ENCODE measurements around the gene FAAH2. TPM values are rescaled to one million over a fixed set of nuclear protein-coding genes. Genes with fewer than 3 reads are reported as not detected.

Gene FAAH2
- total RNA-seq, 1 donor from 2014 or later: 3.1 TPM

DNA sequence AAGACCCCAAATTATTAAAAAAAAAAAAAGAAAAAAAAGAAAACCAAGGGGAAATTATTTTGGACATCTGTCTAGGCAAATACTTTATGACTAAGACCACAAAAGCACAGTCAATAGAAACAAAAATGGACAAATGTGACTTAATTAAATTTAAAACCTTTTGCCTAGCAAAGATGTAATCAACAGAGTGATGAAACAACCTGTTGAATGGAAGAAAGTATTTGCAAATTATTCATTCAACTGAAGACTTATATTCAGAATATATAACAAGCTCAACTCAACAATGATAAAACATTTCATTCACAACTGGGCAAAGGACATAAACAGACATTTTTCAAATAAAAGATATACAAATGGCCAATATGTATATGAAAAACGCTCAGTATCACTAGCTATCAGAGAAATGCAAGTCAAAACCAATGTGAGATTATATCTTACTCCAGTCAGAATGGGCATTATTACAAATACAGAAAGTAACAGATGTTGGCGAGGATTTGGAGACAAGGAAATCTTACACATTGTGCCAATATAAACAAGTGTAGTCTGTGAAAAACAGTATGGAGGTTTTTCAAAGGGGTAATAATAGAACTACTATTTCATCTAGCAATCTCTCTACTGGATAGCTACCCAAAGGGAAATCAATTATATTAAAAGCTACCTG lies 67.1 kb downstream of the FAAH2 start:
- Mint-ChIP-seq H3K36me3 (ENCODE audit: low read depth) (peaks cover 2% of the 10 kb centered on the region), H3K27me3 (no peaks in the 10 kb centered on the region), H3K9me3 (peaks cover 6% of the 10 kb centered on the region), H3K4me3 (no peak overlapping the region), H3K27ac (no peak overlapping the region), H3K4me1 (no peaks in the 10 kb centered on the region)
- DNase-seq (no peak), ATAC-seq (ENCODE audit: low read depth) (no peak)
- TF ChIP-seq, protein P1, sequence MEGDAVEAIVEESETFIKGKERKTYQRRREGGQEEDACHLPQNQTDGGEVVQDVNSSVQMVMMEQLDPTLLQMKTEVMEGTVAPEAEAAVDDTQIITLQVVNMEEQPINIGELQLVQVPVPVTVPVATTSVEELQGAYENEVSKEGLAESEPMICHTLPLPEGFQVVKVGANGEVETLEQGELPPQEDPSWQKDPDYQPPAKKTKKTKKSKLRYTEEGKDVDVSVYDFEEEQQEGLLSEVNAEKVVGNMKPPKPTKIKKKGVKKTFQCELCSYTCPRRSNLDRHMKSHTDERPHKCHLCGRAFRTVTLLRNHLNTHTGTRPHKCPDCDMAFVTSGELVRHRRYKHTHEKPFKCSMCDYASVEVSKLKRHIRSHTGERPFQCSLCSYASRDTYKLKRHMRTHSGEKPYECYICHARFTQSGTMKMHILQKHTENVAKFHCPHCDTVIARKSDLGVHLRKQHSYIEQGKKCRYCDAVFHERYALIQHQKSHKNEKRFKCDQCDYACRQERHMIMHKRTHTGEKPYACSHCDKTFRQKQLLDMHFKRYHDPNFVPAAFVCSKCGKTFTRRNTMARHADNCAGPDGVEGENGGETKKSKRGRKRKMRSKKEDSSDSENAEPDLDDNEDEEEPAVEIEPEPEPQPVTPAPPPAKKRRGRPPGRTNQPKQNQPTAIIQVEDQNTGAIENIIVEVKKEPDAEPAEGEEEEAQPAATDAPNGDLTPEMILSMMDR (IDR thresholded peaks at IDR 0.05): no peak
- CTCF ChIA-PET: no interaction called here
- POLR2A ChIA-PET: no interaction called here
- intact Hi-C loops (cut with micrococcal nuclease): no loop called here

DNA sequence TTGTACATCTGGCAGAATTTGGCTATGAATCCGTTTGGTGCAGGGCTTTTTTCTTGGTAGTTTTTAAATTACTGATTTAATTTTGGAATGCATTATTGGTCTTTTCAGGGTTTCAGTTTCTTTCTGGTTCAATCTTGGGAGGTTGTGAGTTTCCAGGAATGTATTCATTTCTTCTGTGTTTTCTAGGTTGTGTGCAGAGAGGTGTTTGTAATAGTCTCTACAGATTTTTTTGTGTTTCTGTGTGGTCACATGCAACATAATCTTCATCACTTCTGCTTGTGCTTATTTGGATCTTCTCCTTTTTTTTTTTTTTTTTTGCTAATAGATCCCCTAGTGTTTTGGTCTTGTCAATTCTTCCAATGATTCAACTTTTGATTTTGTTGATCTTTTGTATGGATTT lies 77.6 kb downstream of the FAAH2 start:
- CTCF ChIA-PET: no interaction called here
- TF ChIP-seq, protein P1 (IDR thresholded peaks at IDR 0.05): no peak
- POLR2A ChIA-PET: no interaction called here
- intact Hi-C loops (cut with micrococcal nuclease): no loop called here
- Mint-ChIP-seq H3K27me3 (no peaks in the 10 kb centered on the region), H3K27ac (no peak overlapping the region), H3K4me3 (no peak overlapping the region), H3K4me1 (no peaks in the 10 kb centered on the region), H3K9me3 (no peaks in the 10 kb centered on the region), H3K36me3 (ENCODE audit: low read depth) (no peaks in the 10 kb centered on the region)
- no peak for DNase-seq
- ATAC-seq (ENCODE audit: low read depth): no peak

DNA sequence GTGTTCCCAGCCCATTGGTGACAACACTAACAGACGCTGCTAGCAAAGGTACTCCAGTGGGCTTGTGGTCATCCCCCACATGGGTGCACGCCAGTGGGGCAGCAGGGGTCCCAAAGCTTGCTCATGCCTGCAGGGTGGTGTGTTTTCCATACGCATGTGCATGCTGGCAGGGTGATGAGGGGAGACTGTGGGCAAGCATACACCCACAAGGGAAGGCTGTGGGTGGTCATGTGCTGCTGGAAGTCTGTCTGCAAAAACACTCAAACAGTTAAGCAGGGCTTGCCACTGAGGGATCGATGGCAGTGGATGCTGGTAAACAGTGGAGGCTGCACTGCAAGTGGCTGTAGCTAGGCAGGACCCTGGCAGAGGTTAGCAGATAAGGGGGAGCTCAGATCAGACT lies 79.9 kb downstream of the FAAH2 start:
- Mint-ChIP-seq H3K27me3 (no peaks in the 10 kb centered on the region), H3K36me3 (ENCODE audit: low read depth) (no peaks in the 10 kb centered on the region), H3K9me3 (no peaks in the 10 kb centered on the region), H3K4me1 (no peaks in the 10 kb centered on the region), H3K27ac (no peak overlapping the region), H3K4me3 (no peak overlapping the region)
- DNase-seq (no peak), ATAC-seq (ENCODE audit: low read depth) (no peak)
- ChIA-PET POLR2A (no interaction called here), CTCF (no interaction called here)
- intact Hi-C loops (cut with micrococcal nuclease): no loop called here
- TF ChIP-seq, protein P1 (IDR thresholded peaks at IDR 0.05): no peak

DNA sequence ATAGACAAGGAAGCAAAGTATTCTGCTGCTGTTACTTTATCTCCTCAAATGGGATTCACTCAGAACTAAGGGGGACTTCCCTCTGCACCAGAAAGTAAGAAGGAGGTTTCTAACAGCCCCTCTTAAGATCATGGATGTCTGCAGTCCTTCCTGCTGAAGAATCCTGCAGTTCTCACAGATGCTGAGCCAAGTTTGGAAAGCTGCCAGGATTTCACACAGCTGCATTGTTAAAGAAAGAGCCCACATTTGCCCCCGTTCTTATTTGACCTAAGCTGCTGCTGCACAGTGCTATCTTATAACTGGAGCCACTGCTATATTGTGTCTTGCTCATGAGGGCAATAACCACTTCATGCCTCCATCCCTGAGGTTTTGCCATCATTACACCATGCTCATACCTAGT lies 81.1 kb downstream of the FAAH2 start:
- intact Hi-C loops (cut with micrococcal nuclease): no loop called here
- POLR2A ChIA-PET: no interaction called here
- DNase-seq (no peak), ATAC-seq (ENCODE audit: low read depth) (no peak)
- Mint-ChIP-seq H3K4me3 (no peak overlapping the region), H3K36me3 (ENCODE audit: low read depth) (no peaks in the 10 kb centered on the region), H3K27ac (no peak overlapping the region), H3K9me3 (no peaks in the 10 kb centered on the region), H3K27me3 (no peaks in the 10 kb centered on the region), H3K4me1 (no peaks in the 10 kb centered on the region)
- CTCF ChIA-PET: no interaction called here
- TF ChIP-seq, protein P1 (IDR thresholded peaks at IDR 0.05): no peak

DNA sequence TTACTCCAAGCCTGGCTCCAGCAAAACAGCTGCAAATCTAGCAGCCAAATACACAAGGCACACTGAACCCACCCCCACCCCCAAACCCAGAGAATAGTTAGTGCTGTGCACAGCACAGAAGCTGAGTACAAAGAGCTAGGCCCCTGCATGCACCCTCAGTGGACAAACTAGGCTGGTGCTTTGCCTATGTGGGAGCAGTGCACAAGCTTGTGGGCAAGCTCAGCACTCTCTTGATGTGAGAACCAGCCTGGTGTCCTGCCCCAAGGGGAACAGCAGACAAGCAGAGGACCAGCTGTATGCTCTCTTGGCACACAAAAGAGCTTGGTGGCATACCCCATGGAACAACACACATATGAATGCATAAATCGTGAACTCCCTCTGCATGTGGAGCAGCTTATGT lies 81.7 kb downstream of the FAAH2 start:
- TF ChIP-seq, protein P1 (IDR thresholded peaks at IDR 0.05): no peak
- no peak for DNase-seq
- Mint-ChIP-seq H3K27me3 (no peaks in the 10 kb centered on the region), H3K27ac (no peak overlapping the region), H3K4me1 (no peaks in the 10 kb centered on the region), H3K36me3 (ENCODE audit: low read depth) (no peaks in the 10 kb centered on the region), H3K4me3 (no peak overlapping the region), H3K9me3 (no peaks in the 10 kb centered on the region)
- CTCF ChIA-PET: no interaction called here
- no peak for ATAC-seq (ENCODE audit: low read depth)
- POLR2A ChIA-PET: no interaction called here
- intact Hi-C loops (cut with micrococcal nuclease): no loop called here
